Erythroblast (primary cell): ENCODE data around the gene CEP250.

ENCODE experiments used
- GATA1 ChIP-seq: IDR thresholded peaks from 2 replicates; pipeline ENCODE4 v1.6.1; 2011; ENCODE audit warnings: low read depth, mild to moderate bottlenecking, control low read depth, low read length, moderate library complexity
- POLR2A ChIP-seq: IDR thresholded peaks from 2 replicates; pipeline ENCODE4 v1.6.1; 2011; ENCODE audit warnings: mild to moderate bottlenecking, low read length

- no peak for TF ChIP-seq POLR2A
- no peak for TF ChIP-seq GATA1
Measured at GRCh38 chr20:35444226-35444625, 11.2 kb upstream of the CEP250 start.
